HEK293 (cell line): ENCODE results near the gene COL6A5.

Source experiments
- CTCF ChIA-PET: fragments of 350-600 bp; formaldehyde crosslinking; extraction: SDS; loops from one replicate; lab custom pipeline; 2021; ENCODE audit warnings: antibody characterized with exemption; lab: Yijun Ruan, JAX
- POLR2A ChIA-PET: fragments of 300-600 bp; formaldehyde crosslinking; extraction: SDS; loops from one replicate; lab custom pipeline; 2020; ENCODE audit warnings: antibody characterized with exemption, inconsistent platforms; lab: Yijun Ruan, JAX
- H3K27ac ChIP-seq: fragments of 200-500 bp; sonication (Bioruptor generic); 2 replicates; pipeline ENCODE4 v1.5.1; 2014; ENCODE audit warnings: low read depth, low read length, control low read depth, inconsistent platforms; ENCODE audit errors: extremely low read depth
- H3K36me3 ChIP-seq, 2 experiments: fragments of 200-500 bp in 1 of 2; sonication (Bioruptor generic) in 1 of 2; 1 replicate in 1 of 2; 2 replicates in 1 of 2; pipeline ENCODE4 v1.5.1; 2014 to 2017; ENCODE audit warnings: inconsistent platforms in 2 of 2, low read length in 2 of 2; ENCODE audit not compliant: control insufficient read depth in 2 of 2, insufficient read depth in 1 of 2
- H3K4me1 ChIP-seq: fragments of 200-500 bp; sonication (Bioruptor generic); 2 replicates; pipeline ENCODE4 v1.5.1; 2014; ENCODE audit warnings: mild to moderate bottlenecking, low read length, inconsistent platforms; ENCODE audit not compliant: control insufficient read depth, insufficient read depth
- H3K4me3 ChIP-seq: 2 replicates; pipeline ENCODE4 v1.5.1; 2011; ENCODE audit warnings: low read depth, mild to moderate bottlenecking, control low read depth, low read length, moderate library complexity
- H3K9me3 ChIP-seq: fragments of 200-500 bp; sonication (Bioruptor generic); 2 replicates; pipeline ENCODE4 v1.5.1; 2014; ENCODE audit warnings: low read depth, low read length, inconsistent platforms; ENCODE audit not compliant: control insufficient read depth, insufficient read depth
- EGR2 ChIP-seq: fragments of 450-650 bp; formaldehyde crosslinking; IDR thresholded peaks from 2 replicates; pipeline ENCODE4 v1.5.1; 2016; ENCODE audit warnings: low read depth, missing biosample characterization, missing genetic modification characterization
- GLIS2 ChIP-seq: fragments of 450-650 bp; formaldehyde crosslinking; IDR thresholded peaks from 2 replicates; pipeline ENCODE4 v1.5.1; 2016; ENCODE audit warnings: missing biosample characterization, missing genetic modification characterization
- KLF1 ChIP-seq: fragments of 450-650 bp; formaldehyde crosslinking; IDR thresholded peaks from 2 replicates; pipeline ENCODE4 v1.5.1; 2016; ENCODE audit warnings: missing biosample characterization, missing genetic modification characterization
- KLF9 ChIP-seq: fragments of 450-650 bp; formaldehyde crosslinking; IDR thresholded peaks from 2 replicates; pipeline ENCODE4 v1.5.1; 2016; ENCODE audit warnings: missing biosample characterization, missing genetic modification characterization, low read depth
- OVOL3 ChIP-seq: fragments of 450-650 bp; formaldehyde crosslinking; IDR thresholded peaks from 2 replicates; pipeline ENCODE4 v1.5.1; 2016; ENCODE audit warnings: missing biosample characterization, missing genetic modification characterization
- SALL2 ChIP-seq: fragments of 450-650 bp; formaldehyde crosslinking; IDR thresholded peaks from 2 replicates; pipeline ENCODE4 v1.5.0; 2017; ENCODE audit warnings: missing biosample characterization, mild to moderate bottlenecking, missing genetic modification characterization, borderline replicate concordance
- SCRT2 ChIP-seq: fragments of 450-650 bp; formaldehyde crosslinking; IDR thresholded peaks from 2 replicates; pipeline ENCODE4 v1.5.1; 2016; ENCODE audit warnings: missing biosample characterization, missing genetic modification characterization
- SP3 ChIP-seq: fragments of 450-650 bp; formaldehyde crosslinking; IDR thresholded peaks from 2 replicates; pipeline ENCODE4 v1.5.1; 2016; ENCODE audit warnings: missing biosample characterization, missing genetic modification characterization
- ZBTB1 ChIP-seq: fragments of 450-650 bp; formaldehyde crosslinking; IDR thresholded peaks from 2 replicates; pipeline ENCODE4 v1.5.1; 2016; ENCODE audit warnings: missing biosample characterization, missing genetic modification characterization
- ZFP41 ChIP-seq: fragments of 450-650 bp; formaldehyde crosslinking; IDR thresholded peaks from 2 replicates; pipeline ENCODE4 v1.5.1; 2016; ENCODE audit warnings: missing biosample characterization, missing genetic modification characterization, borderline replicate concordance
- ZNF10 ChIP-seq: fragments of 450-650 bp; formaldehyde crosslinking; IDR thresholded peaks from 2 replicates; pipeline ENCODE4 v1.5.1; 2017; ENCODE audit warnings: missing biosample characterization, missing genetic modification characterization
- ZNF24 ChIP-seq: fragments of 450-650 bp; formaldehyde crosslinking; IDR thresholded peaks from 2 replicates; pipeline ENCODE4 v1.5.1; 2016; ENCODE audit warnings: missing biosample characterization, missing genetic modification characterization
- ZNF350 ChIP-seq: fragments of 450-650 bp; formaldehyde crosslinking; IDR thresholded peaks from 2 replicates; pipeline ENCODE4 v1.5.0; 2017; ENCODE audit warnings: missing biosample characterization, mild to moderate bottlenecking, missing genetic modification characterization
- ZNF473 ChIP-seq: fragments of 450-650 bp; formaldehyde crosslinking; IDR thresholded peaks from 2 replicates; pipeline ENCODE4 v1.5.1; 2017; ENCODE audit warnings: missing biosample characterization, missing genetic modification characterization
- ZNF560 ChIP-seq: fragments of 450-650 bp; formaldehyde crosslinking; IDR thresholded peaks from 2 replicates; pipeline ENCODE4 v1.5.1; 2017; ENCODE audit warnings: missing biosample characterization, missing genetic modification characterization, borderline replicate concordance
- ZNF571 ChIP-seq: fragments of 450-650 bp; formaldehyde crosslinking; IDR thresholded peaks from 2 replicates; pipeline ENCODE4 v1.5.0; 2017; ENCODE audit warnings: missing biosample characterization, missing genetic modification characterization
- ZNF654 ChIP-seq: fragments of 450-650 bp; formaldehyde crosslinking; IDR thresholded peaks from 2 replicates; pipeline ENCODE4 v1.5.1; 2016; ENCODE audit warnings: low read depth, missing biosample characterization, missing genetic modification characterization
- ZNF785 ChIP-seq: fragments of 450-650 bp; formaldehyde crosslinking; IDR thresholded peaks from 2 replicates; pipeline ENCODE4 v1.5.1; 2016; ENCODE audit warnings: missing biosample characterization, missing genetic modification characterization
- ZNF792 ChIP-seq: fragments of 450-650 bp; formaldehyde crosslinking; IDR thresholded peaks from 2 replicates; pipeline ENCODE4 v1.5.1; 2016; ENCODE audit warnings: missing biosample characterization, missing genetic modification characterization
- ZNF830 ChIP-seq: fragments of 450-650 bp; IDR thresholded peaks from 2 replicates; pipeline ENCODE4 v1.5.0; 2018; ENCODE audit warnings: missing biosample characterization, missing genetic modification characterization, low read depth, mild to moderate bottlenecking, moderate library complexity
- ZSCAN23 ChIP-seq: fragments of 450-650 bp; formaldehyde crosslinking; IDR thresholded peaks from 2 replicates; pipeline ENCODE4 v1.5.1; 2016; ENCODE audit warnings: missing biosample characterization, missing genetic modification characterization
- TF ChIP-seq, protein P1 (sequence below): fragments of 450-650 bp; formaldehyde crosslinking; IDR thresholded peaks from 2 replicates; pipeline ENCODE4 v1.5.1; 2017; ENCODE audit warnings: missing biosample characterization, missing genetic modification characterization
- TF ChIP-seq, protein P2 (sequence below): fragments of 450-650 bp; formaldehyde crosslinking; optimal IDR thresholded peaks from 2 replicates; pipeline ENCODE3; 2016; ENCODE audit warnings: missing biosample characterization, mild to moderate bottlenecking, missing genetic modification characterization
- TF ChIP-seq, protein P3 (sequence below): fragments of 450-650 bp; formaldehyde crosslinking; IDR thresholded peaks from 2 replicates; pipeline ENCODE4 v1.5.1; 2017; ENCODE audit warnings: missing biosample characterization, missing genetic modification characterization

The COL6A5 gene

DNA sequence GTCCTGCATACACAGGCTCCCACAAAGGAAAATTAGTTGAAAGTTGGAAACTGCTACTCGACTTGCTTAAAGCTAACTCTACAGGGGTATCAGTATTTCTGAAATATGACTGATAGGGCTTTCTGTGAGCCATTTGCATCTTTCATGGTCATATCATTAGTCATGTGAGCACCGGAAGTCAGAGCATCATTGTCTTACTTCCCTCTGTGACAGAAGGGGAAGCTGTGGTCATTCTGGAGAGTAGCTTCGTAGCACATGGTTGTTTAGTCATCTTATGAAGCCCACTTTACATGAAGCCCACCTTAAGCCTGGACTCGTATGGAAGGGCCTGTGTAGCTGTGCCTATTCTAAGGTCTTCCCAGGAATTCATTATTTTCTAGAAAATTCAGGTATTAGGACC is 69.0 kb downstream of the COL6A5 start:
- no peak for TF ChIP-seq ZNF654 (tag by site-specific recombination)
- TF ChIP-seq KLF1 = no peak
- TF ChIP-seq OVOL3 (tag by site-specific recombination) = no peak
- TF ChIP-seq GLIS2 (tag by site-specific recombination) = no peak
- TF ChIP-seq, protein P1, sequence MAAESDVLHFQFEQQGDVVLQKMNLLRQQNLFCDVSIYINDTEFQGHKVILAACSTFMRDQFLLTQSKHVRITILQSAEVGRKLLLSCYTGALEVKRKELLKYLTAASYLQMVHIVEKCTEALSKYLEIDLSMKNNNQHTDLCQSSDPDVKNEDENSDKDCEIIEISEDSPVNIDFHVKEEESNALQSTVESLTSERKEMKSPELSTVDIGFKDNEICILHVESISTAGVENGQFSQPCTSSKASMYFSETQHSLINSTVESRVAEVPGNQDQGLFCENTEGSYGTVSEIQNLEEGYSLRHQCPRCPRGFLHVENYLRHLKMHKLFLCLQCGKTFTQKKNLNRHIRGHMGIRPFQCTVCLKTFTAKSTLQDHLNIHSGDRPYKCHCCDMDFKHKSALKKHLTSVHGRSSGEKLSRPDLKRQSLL (tag by site-specific recombination) = no peak
- no peak for TF ChIP-seq ZFP41
- TF ChIP-seq, protein P2, sequence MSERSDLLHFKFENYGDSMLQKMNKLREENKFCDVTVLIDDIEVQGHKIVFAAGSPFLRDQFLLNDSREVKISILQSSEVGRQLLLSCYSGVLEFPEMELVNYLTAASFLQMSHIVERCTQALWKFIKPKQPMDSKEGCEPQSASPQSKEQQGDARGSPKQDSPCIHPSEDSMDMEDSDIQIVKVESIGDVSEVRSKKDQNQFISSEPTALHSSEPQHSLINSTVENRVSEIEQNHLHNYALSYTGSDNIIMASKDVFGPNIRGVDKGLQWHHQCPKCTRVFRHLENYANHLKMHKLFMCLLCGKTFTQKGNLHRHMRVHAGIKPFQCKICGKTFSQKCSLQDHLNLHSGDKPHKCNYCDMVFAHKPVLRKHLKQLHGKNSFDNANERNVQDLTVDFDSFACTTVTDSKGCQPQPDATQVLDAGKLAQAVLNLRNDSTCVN (tag by site-specific recombination) = no peak
- TF ChIP-seq ZNF10 (tag by site-specific recombination) = no peak
- TF ChIP-seq ZNF350 (tag by site-specific recombination) = no peak
- no peak for TF ChIP-seq ZNF830 (tag by site-specific recombination)
- TF ChIP-seq ZNF560 (tag by site-specific recombination) = no peak
- no peak for TF ChIP-seq SALL2 (tag by site-specific recombination)
- TF ChIP-seq ZNF792 (tag by site-specific recombination) = no peak
- TF ChIP-seq ZNF785 (tag by site-specific recombination) = no peak
- TF ChIP-seq, protein P3, sequence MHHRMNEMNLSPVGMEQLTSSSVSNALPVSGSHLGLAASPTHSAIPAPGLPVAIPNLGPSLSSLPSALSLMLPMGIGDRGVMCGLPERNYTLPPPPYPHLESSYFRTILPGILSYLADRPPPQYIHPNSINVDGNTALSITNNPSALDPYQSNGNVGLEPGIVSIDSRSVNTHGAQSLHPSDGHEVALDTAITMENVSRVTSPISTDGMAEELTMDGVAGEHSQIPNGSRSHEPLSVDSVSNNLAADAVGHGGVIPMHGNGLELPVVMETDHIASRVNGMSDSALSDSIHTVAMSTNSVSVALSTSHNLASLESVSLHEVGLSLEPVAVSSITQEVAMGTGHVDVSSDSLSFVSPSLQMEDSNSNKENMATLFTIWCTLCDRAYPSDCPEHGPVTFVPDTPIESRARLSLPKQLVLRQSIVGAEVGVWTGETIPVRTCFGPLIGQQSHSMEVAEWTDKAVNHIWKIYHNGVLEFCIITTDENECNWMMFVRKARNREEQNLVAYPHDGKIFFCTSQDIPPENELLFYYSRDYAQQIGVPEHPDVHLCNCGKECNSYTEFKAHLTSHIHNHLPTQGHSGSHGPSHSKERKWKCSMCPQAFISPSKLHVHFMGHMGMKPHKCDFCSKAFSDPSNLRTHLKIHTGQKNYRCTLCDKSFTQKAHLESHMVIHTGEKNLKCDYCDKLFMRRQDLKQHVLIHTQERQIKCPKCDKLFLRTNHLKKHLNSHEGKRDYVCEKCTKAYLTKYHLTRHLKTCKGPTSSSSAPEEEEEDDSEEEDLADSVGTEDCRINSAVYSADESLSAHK (tag by site-specific recombination) = no peak
- no peak for TF ChIP-seq ZBTB1
- TF ChIP-seq, all 188 proteins: peak for 0
- POLR2A ChIA-PET = no interaction called here
- H3K27ac ChIP-seq = no peak overlapping the region
- CTCF ChIA-PET = no interaction called here
- H3K4me1 ChIP-seq = peaks cover 6% of the 10 kb centered on the region
- no peaks in the 10 kb centered on the region for H3K36me3 ChIP-seq
- no peaks in the 10 kb centered on the region for H3K9me3 ChIP-seq
- no peak overlapping the region for H3K4me3 ChIP-seq

DNA sequence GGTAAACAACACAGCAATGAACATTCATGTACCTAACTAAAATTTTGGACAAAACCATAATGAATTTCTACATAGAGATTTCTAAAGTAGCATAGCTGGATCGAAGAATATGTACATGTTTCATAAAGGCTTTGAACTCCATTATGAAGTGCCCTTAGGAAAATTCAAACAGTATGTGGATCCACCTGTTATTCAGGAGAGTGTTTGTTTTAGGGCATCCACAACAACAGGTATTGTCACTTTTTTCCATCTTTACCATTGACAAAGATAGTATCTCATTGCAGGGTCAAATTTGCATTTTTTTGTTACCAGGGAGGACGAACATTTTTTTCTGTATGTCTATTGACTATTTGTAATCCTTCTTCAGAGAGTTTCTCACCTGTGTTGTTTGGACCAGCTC is 75.0 kb downstream of the COL6A5 start:
- TF ChIP-seq ZNF24 (tag by site-specific recombination) (no peak), SCRT2 (tag by site-specific recombination) (peak; percentile 17; the same call in 1 of the 2 replicates), ZNF473 (no peak), EGR2 (tag by site-specific recombination) (no peak), ZSCAN23 (no peak), ZNF571 (tag by site-specific recombination) (no peak), KLF9 (no peak), KLF1 (no peak), SP3 (tag by site-specific recombination) (no peak)
- CTCF ChIA-PET = interaction anchor here (0.6 kb wide), 1 partner anchor 401 kb away, joined by 3 read pairs; no protein-coding TSS in a partner anchor
- POLR2A ChIA-PET = no interaction called here

More for the DNA sequence above, 75.0 kb downstream of the COL6A5 start:
- Histone ChIP-seq H3K27ac (no peak overlapping the region), H3K36me3 (no peaks in the 10 kb centered on the region), H3K4me3 (no peak overlapping the region), H3K4me1 (peaks cover 8% of the 10 kb centered on the region; the same call in 1 of the 2 replicates), H3K9me3 (no peaks in the 10 kb centered on the region)
